K562 (cell line): Measurements from ENCODE around the gene BACE1.

Experiments
- FOXK2 ChIP-seq, 2 experiments: fragments of 450-650 bp; IDR thresholded peaks in 1 of 2; conservative IDR thresholded peaks in 1 of 2; 2 replicates each; pipeline ENCODE4 v1.6.1; 2016; ENCODE audit warnings: low read depth in 2 of 2, mild to moderate bottlenecking in 1 of 2
- FOXP4 ChIP-seq: sonication (generic); formaldehyde crosslinking; IDR thresholded peaks from 2 replicates; pipeline ENCODE4 v1.8.0; 2022; ENCODE audit warnings: mild to moderate bottlenecking, missing genetic modification reagents, borderline replicate concordance
- GATAD2A ChIP-seq: fragments of 450-650 bp; IDR thresholded peaks from 2 replicates; pipeline ENCODE4 v1.6.1; 2017
- POLR2A ChIP-seq: fragments of 450-650 bp; conservative IDR thresholded peaks from 2 replicates; pipeline ENCODE4 v1.6.1; 2016
- SMAD3 ChIP-seq: fragments of 450-650 bp; formaldehyde crosslinking; conservative IDR thresholded peaks from 2 replicates; pipeline ENCODE4 v1.4.0; 2020; ENCODE audit warnings: mild to moderate bottlenecking
- TCF7 ChIP-seq: sonication (generic); IDR thresholded peaks from 2 replicates; pipeline ENCODE4 v1.6.1; 2016; ENCODE audit warnings: antibody characterized with exemption, borderline replicate concordance
- TEAD4 ChIP-seq, 2 experiments: sonication (generic) in 1 of 2; formaldehyde crosslinking in 1 of 2; IDR thresholded peaks; 2 replicates each; pipeline versions ENCODE4 v1.6.1 to v1.8.0; 2012 to 2022; ENCODE audit warnings: borderline replicate concordance in 1 of 2, inconsistent platforms in 1 of 2, low read length in 1 of 2, mild to moderate bottlenecking in 1 of 2, missing genetic modification reagents in 1 of 2
- ZKSCAN8 ChIP-seq: fragments of 200-800 bp; sonication (Bioruptor generic); IDR thresholded peaks from 2 replicates; pipeline ENCODE4 v1.6.1; 2016; ENCODE audit warnings: missing genetic modification characterization, missing compliant biosample characterization

DNA sequence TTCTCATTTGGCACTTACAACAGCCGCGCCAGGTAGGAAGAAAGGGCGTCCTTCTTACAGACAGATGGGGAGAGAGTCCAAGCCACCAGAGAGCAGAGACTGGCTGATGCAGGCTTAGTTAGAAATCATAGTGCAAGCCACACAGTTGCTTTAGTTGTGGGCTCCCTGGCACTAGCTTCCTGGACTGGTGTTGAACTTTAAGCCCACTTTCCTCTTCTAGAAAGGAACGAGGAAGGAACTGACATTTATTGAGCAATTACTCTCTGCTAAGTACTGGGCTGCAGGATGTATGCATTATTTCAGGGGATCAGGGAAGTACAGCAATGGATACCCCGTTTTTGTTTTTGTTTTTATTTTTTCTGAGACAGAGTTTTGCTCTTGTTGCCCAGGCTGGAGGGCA lies 3.0 kb downstream of the BACE1 start:
- TF ChIP-seq POLR2A (no peak), TEAD4 (IDR thresholded peaks at IDR 0.05; ENCODE audit: low read length) (no peak), TEAD4 (CRISPR knock-in tag; IDR thresholded peaks at IDR 0.05; ENCODE audit: borderline replicate concordance) (no peak), ZKSCAN8 (CRISPR knock-in tag) (no peak), SMAD3 (no peak), FOXK2 (conservative IDR thresholded peaks at IDR 0.05 in 1 of 2, IDR thresholded peaks at IDR 0.05 in 1 of 2; ENCODE audit: low read depth in 2 of 2) (no peak), GATAD2A (no peak), TCF7 (no peak), FOXP4 (CRISPR knock-in tag) (no peak)
